HAP-1 (cell line): ENCODE data around the gene PCBP2.
A peak's percentile ranks its signal among the peaks of the same experiment; 100 is the strongest.
"Not testable (repeated sequence)": the region's sequence is repeated elsewhere in the genome, so short reads cannot be mapped to it uniquely, and the experiment has no call there.

Experiments
- DNase-seq, 2 experiments: peaks; one replicate each; pipeline ENCODE4 v3.0.0-alpha.2; 2016 to 2020; ENCODE audit warnings: low spot score in 2 of 2
- H3K27me3 ChIP-seq: fragments of 250-450 bp; sonication (Bioruptor Pico); 2 replicates; pipeline ENCODE4 v1.5.1; 2020; ENCODE audit warnings: low read depth, mild to moderate bottlenecking, moderate library complexity
- H3K36me3 ChIP-seq: fragments of 250-450 bp; sonication (Bioruptor Pico); replicated peaks from 2 replicates; pipeline ENCODE4 v1.5.1; 2020; ENCODE audit warnings: mild to moderate bottlenecking
- H3K4me1 ChIP-seq: fragments of 250-450 bp; sonication (Bioruptor Pico); 2 replicates; pipeline ENCODE4 v1.5.1; 2020; ENCODE audit warnings: mild to moderate bottlenecking
- H3K4me3 ChIP-seq: fragments of 250-450 bp; sonication (Bioruptor Pico); 2 replicates; pipeline ENCODE4 v1.5.1; 2020; ENCODE audit warnings: mild to moderate bottlenecking, moderate library complexity
- H3K9me3 ChIP-seq: fragments of 250-450 bp; sonication (Bioruptor Pico); 2 replicates; pipeline ENCODE4 v1.5.1; 2020; ENCODE audit warnings: mild to moderate bottlenecking, moderate library complexity
- in situ Hi-C: fragments of 300-500 bp; cut with MboI; formaldehyde crosslinking; loops from 3 replicates; pipeline ENCODE4 v1.14.3; 2020; ENCODE audit warnings: low sequenced_read_pairs, inconsistent platforms, mixed read lengths

Gene PCBP2

DNA sequence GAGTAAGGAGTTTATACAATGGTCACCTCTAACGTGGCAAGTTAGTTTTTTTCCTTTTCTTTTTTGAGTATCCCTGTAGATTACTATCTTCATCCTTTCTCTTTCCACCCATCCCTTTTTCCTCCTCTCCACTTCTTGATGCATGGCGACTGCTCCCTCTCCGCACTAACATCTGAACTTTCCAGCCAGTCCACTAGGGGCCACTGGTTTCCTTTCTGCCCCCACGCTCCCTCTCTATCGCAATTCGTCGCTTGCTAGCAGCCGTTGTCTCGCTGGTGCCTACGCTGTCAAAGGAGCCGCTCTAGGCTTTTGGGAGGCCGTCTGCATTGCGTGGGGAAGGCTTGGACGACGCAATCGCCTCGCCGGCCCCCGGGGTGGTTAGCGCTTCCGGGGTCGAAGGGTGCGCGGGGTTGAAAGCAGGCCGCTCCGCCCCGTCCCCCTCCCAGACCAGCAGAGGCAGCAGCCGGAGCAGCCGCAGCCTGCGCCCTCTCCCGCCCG is at the start of gene PCBP2:
Gene PCBP2 (plus strand): TSS at position 442 of the 498 bp plus-strand sequence. CDS start 2,699 bp downstream, outside the sequence.
- H3K27me3 ChIP-seq = no peaks in the 10 kb centered on the region
- H3K4me1 ChIP-seq = peaks cover 16% of the 10 kb centered on the region
- in situ Hi-C loops = no loop called here
- peaks cover 49% of the 10 kb centered on the region for H3K36me3 ChIP-seq
- peak within 1 kb of the TSS; percentile 96 for H3K4me3 ChIP-seq
- peak; percentile 98 to 99 for DNase-seq
- no peaks in the 10 kb centered on the region for H3K9me3 ChIP-seq

DNA sequence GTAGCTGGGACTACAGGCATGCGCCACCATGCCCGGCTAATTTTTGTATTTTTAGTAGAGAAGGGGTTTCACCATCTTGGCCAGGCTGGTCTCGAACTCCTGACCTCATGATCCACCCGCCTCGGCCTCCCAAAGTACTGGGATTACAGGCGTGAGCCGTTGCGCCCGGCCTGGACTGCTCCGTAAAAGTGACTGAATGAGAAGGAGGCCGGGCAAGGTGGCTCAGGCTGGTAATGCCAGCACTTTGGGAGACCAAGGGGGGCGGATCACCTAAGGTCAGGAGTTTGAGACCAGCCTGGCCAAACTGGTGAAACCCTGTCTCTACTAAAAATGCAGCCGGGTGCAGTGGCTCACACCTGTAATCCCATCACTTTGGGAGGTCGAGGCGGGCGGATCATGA is 49.6 kb upstream of the PCBP2 start:
- H3K4me3 ChIP-seq, H3K4me1 ChIP-seq, H3K27me3 ChIP-seq, H3K9me3 ChIP-seq, DNase-seq, in situ Hi-C loops: not testable (repeated sequence)
- H3K36me3 ChIP-seq = peaks cover 13% of the 10 kb centered on the region

DNA sequence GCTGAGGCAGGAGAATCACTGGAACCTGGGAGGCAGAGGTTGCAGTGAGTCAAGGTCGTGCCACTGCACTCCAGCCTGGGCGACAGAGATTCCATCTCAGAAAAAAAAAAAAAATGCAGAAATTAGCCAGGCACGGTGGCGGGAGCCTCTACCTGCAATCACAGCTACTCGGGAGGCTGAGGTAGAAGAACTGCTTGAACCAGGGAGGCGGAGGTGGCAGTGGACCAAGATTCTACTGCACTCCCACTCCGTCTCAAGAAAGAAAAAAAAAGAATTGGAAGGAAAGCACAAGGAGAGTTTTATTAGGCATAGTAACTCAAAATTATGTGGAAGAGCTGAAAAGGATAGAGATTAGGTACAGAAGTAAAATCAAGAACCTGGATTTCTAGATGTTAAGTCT is 49.0 kb upstream of the PCBP2 start:
- Histone ChIP-seq H3K4me1 (peaks cover 2% of the 10 kb centered on the region), H3K9me3 (no peaks in the 10 kb centered on the region), H3K27me3 (no peaks in the 10 kb centered on the region), H3K36me3 (peaks cover 15% of the 10 kb centered on the region), H3K4me3 (no peak overlapping the region)
- in situ Hi-C loops = no loop called here
- DNase-seq = no peak

DNA sequence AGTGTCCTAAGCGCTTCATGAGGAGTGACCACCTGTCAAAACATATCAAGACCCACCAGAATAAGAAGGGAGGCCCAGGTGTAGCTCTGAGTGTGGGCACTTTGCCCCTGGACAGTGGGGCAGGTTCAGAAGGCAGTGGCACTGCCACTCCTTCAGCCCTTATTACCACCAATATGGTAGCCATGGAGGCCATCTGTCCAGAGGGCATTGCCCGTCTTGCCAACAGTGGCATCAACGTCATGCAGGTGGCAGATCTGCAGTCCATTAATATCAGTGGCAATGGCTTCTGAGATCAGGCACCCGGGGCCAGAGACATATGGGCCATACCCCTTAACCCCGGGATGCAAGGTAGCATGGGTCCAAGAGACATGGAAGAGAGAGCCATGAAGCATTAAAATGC is 41.0 kb upstream of the PCBP2 start:
- no peaks in the 10 kb centered on the region for H3K27me3 ChIP-seq
- H3K4me3 ChIP-seq = no peak overlapping the region
- no peak for DNase-seq
- no peaks in the 10 kb centered on the region for H3K9me3 ChIP-seq
- H3K36me3 ChIP-seq = peaks cover 63% of the 10 kb centered on the region
- in situ Hi-C loops = no loop called here
- peaks cover 7% of the 10 kb centered on the region for H3K4me1 ChIP-seq

DNA sequence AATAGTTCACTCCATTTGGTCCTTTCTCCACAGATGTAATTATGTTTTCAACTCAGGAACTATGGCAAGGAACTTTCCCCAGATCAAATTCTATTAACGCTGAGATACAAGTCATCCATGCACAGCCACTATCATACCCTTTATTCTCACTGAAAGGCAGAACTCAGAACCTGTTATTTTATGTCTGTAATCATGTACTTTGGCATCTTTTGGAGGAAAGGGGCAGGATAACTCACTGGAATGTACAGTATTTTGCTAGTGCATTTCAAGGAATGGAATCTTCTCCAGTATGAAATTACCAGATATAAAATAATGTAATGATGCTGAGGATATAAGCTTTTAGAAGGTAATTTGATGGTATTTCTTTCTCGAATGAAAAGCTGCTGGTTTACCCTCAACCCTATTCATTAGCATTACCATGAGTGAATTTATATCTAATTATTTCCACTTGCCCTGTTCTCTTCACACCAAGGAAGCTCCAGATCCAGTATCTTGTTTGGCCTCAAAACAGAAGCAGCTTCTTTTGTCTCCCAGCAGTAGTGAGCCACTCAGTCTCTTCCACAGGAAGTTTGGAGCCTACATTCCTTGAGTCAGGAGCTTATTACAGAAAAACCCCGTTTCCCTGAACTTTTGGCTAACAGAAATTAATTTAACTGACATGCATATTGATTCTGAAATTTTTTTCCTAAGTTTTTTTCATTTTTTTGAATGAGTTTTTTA is 38.3 kb upstream of the PCBP2 start:
- no peak overlapping the region for H3K4me3 ChIP-seq
- in situ Hi-C loops = no loop called here
- H3K27me3 ChIP-seq = no peaks in the 10 kb centered on the region
- H3K4me1 ChIP-seq = peaks cover 12% of the 10 kb centered on the region
- H3K36me3 ChIP-seq = peaks cover 43% of the 10 kb centered on the region
- no peak for DNase-seq
- H3K9me3 ChIP-seq = no peaks in the 10 kb centered on the region

DNA sequence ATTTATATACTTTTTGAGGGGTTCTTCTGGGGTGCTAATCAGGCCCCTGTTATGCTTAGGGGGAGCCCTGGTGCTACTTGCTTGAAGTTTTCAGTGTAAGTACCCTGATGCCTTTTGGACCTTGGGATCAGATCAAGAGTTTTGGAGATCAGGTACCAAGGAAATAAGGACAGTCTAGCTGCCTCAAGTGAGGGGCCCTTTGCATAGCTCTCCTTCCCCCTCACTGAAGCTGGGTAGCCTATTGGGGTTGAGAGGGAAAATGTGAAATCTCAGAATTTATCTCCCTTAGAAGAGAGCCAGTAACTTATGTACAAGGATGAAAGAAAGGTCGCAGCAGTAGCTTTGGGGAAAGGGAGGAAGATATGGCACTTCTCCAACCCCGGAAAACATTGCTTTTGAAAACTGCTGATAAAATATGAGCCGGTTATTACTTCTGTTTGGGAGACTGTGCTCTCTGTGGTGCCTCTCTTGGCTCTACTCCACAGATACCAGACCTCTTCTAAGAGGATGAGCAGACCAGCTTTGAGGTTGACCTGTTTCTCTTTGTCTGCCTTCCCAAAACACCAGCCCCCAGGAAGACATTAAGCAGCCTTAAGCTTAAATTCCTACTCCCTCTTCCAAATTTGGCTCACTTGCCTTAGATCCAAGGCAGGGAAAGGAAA is 37.0 kb upstream of the PCBP2 start:
- Histone ChIP-seq H3K9me3 (no peaks in the 10 kb centered on the region), H3K36me3 (peaks cover 31% of the 10 kb centered on the region), H3K27me3 (no peaks in the 10 kb centered on the region), H3K4me1 (peaks cover 12% of the 10 kb centered on the region), H3K4me3 (no peak overlapping the region)
- no peak for DNase-seq
- in situ Hi-C loops = no loop called here

DNA sequence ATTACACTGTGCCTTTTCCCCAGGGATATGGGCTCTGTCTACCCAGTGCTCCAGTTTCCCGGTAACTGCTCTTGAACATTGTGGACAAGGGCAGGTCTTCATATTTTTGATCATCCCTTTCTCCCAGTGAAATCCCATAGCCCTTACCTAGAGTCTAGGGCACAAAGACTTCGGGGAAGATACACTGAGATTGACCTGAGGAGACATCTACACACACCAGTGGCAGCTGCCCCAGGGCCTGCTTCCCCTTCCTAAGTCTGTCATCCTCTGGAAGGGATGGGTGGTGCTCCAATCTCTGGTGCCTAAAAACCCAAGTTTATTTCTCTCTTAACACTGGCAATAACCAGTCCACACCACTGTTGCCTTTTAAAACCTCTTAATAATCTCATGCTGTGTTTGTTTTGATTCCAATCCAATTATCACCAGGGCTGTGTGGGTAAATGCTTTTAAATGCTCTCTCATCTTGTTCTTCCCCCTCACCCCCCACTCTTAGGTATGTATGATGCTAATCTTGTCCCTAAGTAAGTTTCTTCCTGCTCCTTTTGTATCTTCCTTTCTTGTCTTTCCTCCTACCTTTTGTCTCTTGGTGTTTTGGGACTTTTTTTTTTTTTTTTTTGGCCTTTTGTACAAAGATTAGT is 36.0 kb upstream of the PCBP2 start:
- H3K9me3 ChIP-seq, in situ Hi-C loops, H3K4me3 ChIP-seq, H3K27me3 ChIP-seq: not testable (repeated sequence)
- peak in 1 of 2 experiments; percentile 21 for DNase-seq
- Histone ChIP-seq H3K36me3 (peaks cover 23% of the 10 kb centered on the region), H3K4me1 (peaks cover 12% of the 10 kb centered on the region)

DNA sequence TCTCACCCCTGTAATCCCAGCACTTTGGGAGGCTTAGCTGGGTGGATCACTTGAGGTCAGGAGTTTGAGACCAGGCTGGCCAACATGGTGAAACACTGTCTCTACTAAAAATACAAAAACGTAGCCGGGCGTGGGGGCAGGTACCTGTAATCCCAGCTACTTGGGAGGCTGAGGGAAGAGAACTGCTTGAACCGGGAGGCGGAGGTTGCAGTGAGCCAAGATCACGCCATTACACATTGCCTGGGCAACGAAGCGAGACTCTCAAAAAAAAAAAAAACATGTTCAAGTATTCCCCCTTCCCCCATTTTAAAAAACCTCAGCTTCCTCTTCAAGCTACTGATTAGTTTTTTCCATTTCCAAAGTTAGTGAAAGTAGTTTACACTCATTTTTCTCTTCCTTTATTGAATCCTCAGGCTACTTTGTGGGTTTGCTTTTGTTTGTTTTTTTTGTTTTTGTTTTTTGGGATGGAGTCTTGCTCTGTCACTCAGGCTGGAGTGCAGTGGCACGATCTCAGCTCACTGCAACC is 34.5 kb upstream of the PCBP2 start:
- in situ Hi-C loops, H3K4me3 ChIP-seq, H3K9me3 ChIP-seq, H3K27me3 ChIP-seq, DNase-seq: not testable (repeated sequence)
- Histone ChIP-seq H3K4me1 (peaks cover 15% of the 10 kb centered on the region), H3K36me3 (peaks cover 12% of the 10 kb centered on the region)

DNA sequence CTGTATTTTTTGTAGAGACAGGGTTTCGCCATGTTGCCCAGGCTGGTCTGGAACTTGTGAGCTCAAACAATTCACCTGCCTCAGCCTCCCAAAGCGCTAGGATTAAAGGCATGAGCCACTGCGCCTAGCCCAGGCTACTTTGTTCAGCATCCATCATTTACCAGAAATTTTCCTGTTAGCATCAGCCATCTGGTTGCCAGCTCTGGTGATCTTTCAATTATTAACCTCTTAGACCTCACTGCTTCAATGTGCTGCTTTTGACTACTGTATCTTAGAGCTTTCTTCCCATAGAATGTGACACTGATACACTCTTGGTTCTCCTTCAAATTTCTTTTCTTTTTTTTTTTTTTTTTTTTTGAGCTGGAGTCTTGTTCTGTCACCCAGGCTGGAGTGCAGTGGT is 33.7 kb upstream of the PCBP2 start:
- Histone ChIP-seq H3K36me3 (peaks cover 3% of the 10 kb centered on the region; the same call in 1 of the 2 replicates), H3K9me3 (no peaks in the 10 kb centered on the region), H3K4me1 (peaks cover 15% of the 10 kb centered on the region), H3K27me3 (no peaks in the 10 kb centered on the region), H3K4me3 (no peak overlapping the region)
- in situ Hi-C loops = no loop called here
- DNase-seq = no peak

DNA sequence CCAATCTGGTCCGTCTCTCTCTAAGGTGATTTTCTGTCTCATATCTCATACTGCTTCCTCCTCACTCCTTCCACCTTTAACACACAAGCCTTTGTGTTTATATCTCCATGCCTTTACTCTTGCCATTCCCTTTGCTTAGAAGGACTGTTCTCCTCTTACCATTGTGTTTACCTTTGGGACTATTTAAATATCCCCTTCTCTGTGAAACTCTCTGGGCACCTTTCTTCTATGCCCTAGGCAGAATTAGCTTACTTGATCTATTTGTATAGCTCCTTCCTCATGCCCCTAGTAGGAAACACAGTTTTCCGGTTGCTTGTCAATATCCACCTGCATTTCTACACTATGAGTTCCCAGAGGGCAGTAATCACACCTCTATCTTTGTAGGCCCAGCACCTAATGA is 32.1 kb upstream of the PCBP2 start:
- Histone ChIP-seq H3K4me3 (no peak overlapping the region), H3K9me3 (no peaks in the 10 kb centered on the region), H3K27me3 (no peaks in the 10 kb centered on the region), H3K4me1 (peaks cover 15% of the 10 kb centered on the region), H3K36me3 (no peaks in the 10 kb centered on the region)
- DNase-seq = no peak
- in situ Hi-C loops = no loop called here

DNA sequence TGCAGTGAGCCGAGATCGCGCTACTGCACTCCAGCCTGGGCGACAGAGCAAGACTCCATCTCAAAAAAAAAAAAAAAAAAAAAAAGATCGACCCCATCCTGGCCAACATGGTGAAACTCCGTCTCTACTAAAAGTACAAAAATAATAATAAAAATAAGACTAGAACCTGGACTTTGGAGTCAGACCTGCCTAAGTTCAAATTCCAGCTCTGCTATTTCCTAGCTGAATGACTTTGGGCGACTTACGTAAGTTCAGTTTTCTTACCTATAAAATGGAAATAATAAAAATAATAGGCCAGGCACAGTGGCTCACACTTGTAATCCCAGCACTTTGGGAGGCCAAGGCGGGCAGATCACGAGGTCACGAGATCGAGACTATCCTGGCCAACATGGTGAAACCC is 29.7 kb upstream of the PCBP2 start:
- in situ Hi-C loops, H3K9me3 ChIP-seq, DNase-seq, H3K36me3 ChIP-seq, H3K4me1 ChIP-seq, H3K27me3 ChIP-seq, H3K4me3 ChIP-seq: not testable (repeated sequence)

DNA sequence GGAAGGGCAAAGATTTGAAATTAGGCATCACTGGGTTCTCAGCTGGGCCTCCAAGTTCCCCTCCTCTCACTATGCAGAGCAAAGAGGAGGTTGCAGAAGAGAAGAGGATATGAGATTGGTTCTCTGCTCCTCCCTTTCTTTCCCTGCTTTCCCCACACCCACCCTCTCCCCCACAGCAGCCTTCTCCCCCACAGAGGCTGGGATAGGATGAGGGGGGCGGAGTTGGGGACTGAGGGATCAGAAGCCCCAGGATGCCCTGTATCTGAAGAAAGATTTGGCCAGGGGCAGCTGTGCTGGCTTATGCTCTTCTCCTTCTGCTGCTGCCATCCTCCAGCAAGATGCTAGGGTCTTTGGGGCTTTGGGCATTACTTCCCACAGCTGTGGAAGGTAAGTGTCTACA is 28.3 kb upstream of the PCBP2 start, which contains the start of gene AMHR2:
Gene AMHR2 (plus strand): TSS at position 259 of the 400 bp plus-strand sequence. CDS start 80 bp downstream, at position 339.
- no peak within 1 kb of the TSS for H3K4me3 ChIP-seq
- no peak for DNase-seq
- in situ Hi-C loops = no loop called here
- H3K9me3 ChIP-seq = no peaks in the 10 kb centered on the region
- H3K27me3 ChIP-seq = no peaks in the 10 kb centered on the region
- peaks cover 3% of the 10 kb centered on the region for H3K4me1 ChIP-seq
- no peaks in the 10 kb centered on the region for H3K36me3 ChIP-seq

DNA sequence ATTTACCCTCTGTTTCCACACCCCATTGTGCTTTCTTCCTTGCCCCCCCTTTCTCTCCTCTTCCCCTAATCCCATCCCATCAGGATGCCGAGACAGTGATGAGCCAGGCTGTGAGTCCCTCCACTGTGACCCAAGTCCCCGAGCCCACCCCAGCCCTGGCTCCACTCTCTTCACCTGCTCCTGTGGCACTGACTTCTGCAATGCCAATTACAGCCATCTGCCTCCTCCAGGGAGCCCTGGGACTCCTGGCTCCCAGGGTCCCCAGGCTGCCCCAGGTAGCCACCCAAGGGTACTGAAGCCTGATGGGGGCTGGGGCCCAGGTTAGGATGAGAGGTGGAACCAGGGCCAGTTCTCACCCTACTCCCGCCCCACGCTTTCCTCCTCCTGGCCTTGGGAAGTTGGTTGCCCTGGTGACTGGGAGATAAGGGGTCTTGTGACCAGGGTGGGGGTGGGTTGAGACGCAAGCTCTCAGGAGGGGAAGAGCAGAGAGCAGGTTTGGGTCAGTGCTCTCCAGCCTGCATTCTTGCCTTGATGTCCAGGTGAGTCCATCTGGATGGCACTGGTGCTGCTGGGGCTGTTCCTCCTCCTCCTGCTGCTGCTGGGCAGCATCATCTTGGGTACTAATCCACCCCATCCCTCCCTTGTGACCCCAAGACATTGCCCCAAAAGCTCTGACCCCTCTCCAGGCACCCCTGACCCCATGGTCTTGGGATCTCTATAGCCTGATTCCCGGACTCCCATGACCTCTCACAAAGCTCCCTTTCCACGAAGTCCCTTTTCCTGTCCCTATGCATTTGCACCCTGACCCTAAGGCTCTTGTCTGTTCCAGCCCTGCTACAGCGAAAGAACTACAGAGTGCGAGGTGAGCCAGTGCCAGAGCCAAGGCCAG is 27.0 kb upstream of the PCBP2 start:
- no peak overlapping the region for H3K4me3 ChIP-seq
- H3K9me3 ChIP-seq = no peaks in the 10 kb centered on the region
- no peak for DNase-seq
- peaks cover 3% of the 10 kb centered on the region for H3K4me1 ChIP-seq
- H3K27me3 ChIP-seq = no peaks in the 10 kb centered on the region
- H3K36me3 ChIP-seq = no peaks in the 10 kb centered on the region
- in situ Hi-C loops = loop anchor here (5.0 kb wide), 1 partner anchor 73 kb away; no protein-coding TSS in a partner anchor
